ENCODE results near the gene AGO3.

- no peak for TF ChIP-seq CTCF (IDR thresholded peaks at IDR 0.05; ENCODE audit: extremely low read depth in 1 of 2, insufficient read depth in 1 of 2, low read depth in 1 of 2, low read length in 2 of 2)
- no peak for TF ChIP-seq POLR2A (IDR thresholded peaks at IDR 0.05; ENCODE audit: low read depth, low read length)
- TF ChIP-seq MAX (IDR thresholded peaks at IDR 0.05; ENCODE audit: insufficient read depth, insufficient read length), result no peak
- TF ChIP-seq JUN (IDR thresholded peaks at IDR 0.05; ENCODE audit: borderline replicate concordance, insufficient read depth, insufficient read length, low read depth), result no peak
- TF ChIP-seq POLR2AphosphoS5 (IDR thresholded peaks at IDR 0.05; ENCODE audit: insufficient read depth, low read depth, low read length), result no peak
- no peak for TF ChIP-seq EZH2 (IDR thresholded peaks at IDR 0.05; ENCODE audit: borderline replicate concordance, low read depth, low read length, severe bottlenecking)
- TF ChIP-seq MYC (IDR thresholded peaks at IDR 0.05; ENCODE audit: low read depth, low read length), result no peak
- TF ChIP-seq FOS (IDR thresholded peaks at IDR 0.05; ENCODE audit: borderline replicate concordance, insufficient read depth, low read length), result no peak
- no peak for TF ChIP-seq GATA2 (IDR thresholded peaks at IDR 0.05; ENCODE audit: insufficient read depth, insufficient read length, low read depth, low read length)
These were observed 32.0 kb downstream of the AGO3 start for GRCh38 chr1:35962952-35963351.

Measured in endothelial cell of umbilical vein (primary cell).